Panc1 (cell line): ENCODE measurements around the gene HORMAD2. TPM values are rescaled to one million over a fixed set of nuclear protein-coding genes. Genes with fewer than 3 reads are reported as not detected.

Experiments used
- ATAC-seq: fragments of 200-7000 bp; cut with Tn5 transposase; 2 replicates; pipeline ENCODE4 v1.9.1; 2020; ENCODE audit warnings: mild to moderate bottlenecking, moderate library complexity
- BruUV-seq: library from RNA; stranded (reverse); fragments of 400-500 nt; replicated peaks from 2 replicates; lab custom pipeline; 2021; lab: Mats Ljungman, UMichigan
- CTCF ChIA-PET: fragments of 300-600 bp; sonication (Branson Sonifier 250); formaldehyde crosslinking; loops from one replicate; lab custom pipeline; 2022; ENCODE audit warnings: antibody characterized with exemption; lab: Charles Lee
- POLR2A ChIA-PET: fragments of 300-600 bp; sonication (Branson Sonifier 250); formaldehyde crosslinking; loops from one replicate; lab custom pipeline; 2022; ENCODE audit warnings: antibody characterized with exemption; lab: Charles Lee
- DNase-seq: peaks from one replicate; pipeline ENCODE4 v3.0.0-alpha.2; 2010; ENCODE audit warnings: low read depth, low spot score
- H3K27ac ChIP-seq: 2 replicates; pipeline ENCODE4 v1.5.1; 2011; ENCODE audit warnings: mild to moderate bottlenecking, low read length, inconsistent platforms
- H3K27me3 ChIP-seq: fragments of 200-500 bp; sonication (Bioruptor generic); 2 replicates; pipeline ENCODE4 v1.6.0; 2014; ENCODE audit warnings: low read length, inconsistent platforms; ENCODE audit not compliant: control insufficient read depth, insufficient read depth
- H3K36me3 ChIP-seq: fragments of 200-500 bp; sonication (Bioruptor generic); 2 replicates; pipeline ENCODE4 v1.5.1; 2014; ENCODE audit warnings: inconsistent platforms, mild to moderate bottlenecking, low read length, moderate library complexity; ENCODE audit not compliant: control insufficient read depth, insufficient read depth
- H3K4me1 ChIP-seq: 2 replicates; pipeline ENCODE4 v1.5.1; 2011; ENCODE audit warnings: inconsistent platforms, mild to moderate bottlenecking, low read length, moderate library complexity; ENCODE audit not compliant: control insufficient read depth, insufficient read depth
- H3K4me3 ChIP-seq, 2 experiments: 2 replicates each; pipeline ENCODE4 v1.5.1; 2011 to 2012; ENCODE audit warnings: low read depth in 2 of 2, low read length in 2 of 2, mild to moderate bottlenecking in 2 of 2, inconsistent platforms in 1 of 2, moderate library complexity in 1 of 2
- H3K9me3 ChIP-seq: fragments of 200-500 bp; sonication (Bioruptor generic); 2 replicates; pipeline ENCODE4 v1.5.1; 2014; ENCODE audit warnings: low read depth, mild to moderate bottlenecking, inconsistent platforms, low read length, moderate library complexity; ENCODE audit not compliant: control insufficient read depth, insufficient read depth
- CTCF ChIP-seq: fragments of 450-650 bp; IDR thresholded peaks from 2 replicates; pipeline ENCODE4 v1.5.1; 2017; ENCODE audit warnings: mild to moderate bottlenecking
- POLR2AphosphoS5 ChIP-seq: IDR thresholded peaks from 2 replicates; pipeline ENCODE4 v1.6.1; 2012; ENCODE audit warnings: mild to moderate bottlenecking, low read depth, low read length, moderate library complexity
- REST ChIP-seq, 2 experiments: IDR thresholded peaks; 2 replicates each; pipeline ENCODE4 v1.6.1; 2011 to 2012; ENCODE audit warnings: low read depth in 2 of 2, control low read depth in 1 of 2, low read length in 1 of 2, mild to moderate bottlenecking in 1 of 2, moderate library complexity in 1 of 2; ENCODE audit not compliant: insufficient read depth in 1 of 2
- SIN3A ChIP-seq: IDR thresholded peaks from 2 replicates; pipeline ENCODE4 v1.6.1; 2012; ENCODE audit warnings: low read depth, mild to moderate bottlenecking, low read length, moderate library complexity, borderline replicate concordance; ENCODE audit not compliant: insufficient read depth
- TCF7L2 ChIP-seq: IDR thresholded peaks from 2 replicates; pipeline ENCODE4 v1.6.1; 2011; ENCODE audit warnings: mild to moderate bottlenecking, low read depth, low read length, inconsistent platforms
- in situ Hi-C: cut with HindIII; loops from 2 replicates; pipeline ENCODE4 v1.10.0; 2016; ENCODE audit warnings: low sequenced_read_pairs, low pct_unique_long_range_greater_than_20kb
- intact Hi-C: fragments of 100-400 bp; cut with micrococcal nuclease; formaldehyde crosslinking; loops from one replicate; pipeline ENCODE4 v1.10.0; 2022; ENCODE audit not compliant: unreplicated experiment
- total RNA-seq: library from RNA; stranded (reverse); gene quantifications from one replicate; pipeline ENCODE4 v1.2.1, GENCODE V29; 2021; ENCODE audit not compliant: unreplicated experiment

The HORMAD2 gene
- total RNA-seq, 1 experiment from 2014 or later: not detected

- Histone ChIP-seq H3K27ac (no peak overlapping the region), H3K36me3 (no peaks in the 10 kb centered on the region), H3K27me3 (no peaks in the 10 kb centered on the region), H3K4me1 (no peaks in the 10 kb centered on the region), H3K4me3 (no peak overlapping the region), H3K9me3 (no peaks in the 10 kb centered on the region; the same call in 1 of the 2 replicates)
- in situ Hi-C loops: no loop called here
- no TSS peak for BruUV-seq
- ChIA-PET POLR2A (no interaction called here), CTCF (no interaction called here)
- TF ChIP-seq POLR2AphosphoS5 (no peak), CTCF (no peak), TCF7L2 (no peak), SIN3A (no peak), REST (IDR thresholded peaks at IDR 0.05; ENCODE audit: insufficient read depth in 1 of 2, low read depth in 2 of 2, low read length in 1 of 2) (no peak)
- no peak for ATAC-seq
- intact Hi-C loops: no loop called here
- DNase-seq: no peak
Measured at GRCh38 chr22:30169002-30169401, 88.7 kb downstream of the HORMAD2 start.

DNA sequence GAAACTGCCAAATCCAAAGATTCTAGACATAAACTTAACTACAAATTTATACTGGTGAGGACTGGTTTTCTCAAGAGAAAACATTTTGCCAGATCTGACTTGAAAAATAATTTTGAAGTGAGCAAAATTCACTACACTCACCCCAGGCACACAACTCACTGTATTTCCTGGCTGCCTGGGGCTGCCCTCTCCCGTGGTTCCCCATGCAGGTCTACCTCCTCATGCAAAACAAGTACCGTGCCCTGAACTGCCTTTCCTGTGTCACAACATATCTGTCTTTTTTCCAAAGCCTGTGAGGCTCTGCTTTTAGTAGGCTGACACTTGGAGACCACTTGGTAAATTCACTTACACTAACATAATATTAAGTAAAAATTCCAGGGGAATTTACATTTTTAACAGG is 89.9 kb downstream of the HORMAD2 start:
- BruUV-seq: no TSS peak
- no peaks in the 10 kb centered on the region for H3K27me3 ChIP-seq
- TF ChIP-seq TCF7L2: no peak
- TF ChIP-seq SIN3A: no peak
- no peak for TF ChIP-seq POLR2AphosphoS5
- TF ChIP-seq CTCF: no peak
- TF ChIP-seq REST (IDR thresholded peaks at IDR 0.05; ENCODE audit: insufficient read depth in 1 of 2, low read depth in 2 of 2, low read length in 1 of 2): no peak
- no peaks in the 10 kb centered on the region for H3K4me1 ChIP-seq
- in situ Hi-C loops: no loop called here
- intact Hi-C loops: no loop called here
- no peak overlapping the region for H3K27ac ChIP-seq
- POLR2A ChIA-PET: no interaction called here
- no peaks in the 10 kb centered on the region; the same call in 1 of the 2 replicates for H3K9me3 ChIP-seq
- no peak for ATAC-seq
- H3K36me3 ChIP-seq: no peaks in the 10 kb centered on the region
- CTCF ChIA-PET: no interaction called here
- H3K4me3 ChIP-seq: no peak overlapping the region
- DNase-seq: no peak
